ENCODE data around the gene ACACA. TPM values are rescaled to one million over a fixed set of nuclear protein-coding genes. Genes with fewer than 3 reads are reported as not detected.

Gene ACACA
- total and polyA plus RNA-seq, 2 donors (not counting 3 experiments of a cell fraction or from before 2014, with no cell fraction given): 55.3 to 124 TPM

DNA sequence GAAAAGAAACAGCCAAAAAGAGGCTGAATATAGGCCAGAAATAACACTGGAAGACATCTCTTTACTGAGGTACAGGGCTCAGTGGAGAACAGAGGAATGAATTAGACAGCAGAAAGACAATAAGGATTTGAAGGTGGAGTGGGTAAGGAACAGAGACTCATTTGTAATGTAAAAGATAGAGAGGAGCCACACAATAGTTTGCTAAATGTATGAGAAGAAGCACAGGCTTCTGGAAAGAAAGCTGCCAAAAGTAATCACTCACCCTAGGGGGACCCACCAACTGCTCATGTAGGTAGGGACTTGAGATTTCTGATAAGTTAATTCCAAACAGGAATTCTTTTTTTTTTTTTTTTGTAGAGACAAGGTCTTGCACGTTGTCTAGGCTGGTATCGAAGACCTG, 271.1 kb downstream of the ACACA start:
- Histone ChIP-seq H3K27me3 (ENCODE audit: control insufficient read depth in 2 of 2, insufficient read depth in 2 of 2, low read length in 2 of 2) (no peaks in the 10 kb centered on the region), H3K9ac (replicated peaks; ENCODE audit: extremely low read depth, insufficient read depth, low read length) (no peak overlapping the region), H3K4me3 (replicated peaks in 1 of 3; ENCODE audit: insufficient read depth in 1 of 3, low read depth in 1 of 3, low read length in 3 of 3) (no peak overlapping the region), H3K9me1 (replicated peaks; ENCODE audit: control insufficient read depth, extremely low read depth, insufficient read depth, low read length) (no peaks in the 10 kb centered on the region), H3K4me1 (ENCODE audit: control insufficient read depth, extremely low read depth, insufficient read depth, low read length) (no peaks in the 10 kb centered on the region), H4K20me1 (replicated peaks; ENCODE audit: control insufficient read depth, extremely low read depth, insufficient read depth, low read length) (peaks cover 2% of the 10 kb centered on the region), H2AFZ (ENCODE audit: low read depth, low read length) (no peak overlapping the region), H3K27ac (ENCODE audit: insufficient read depth, low read depth, low read length) (no peak overlapping the region), H3K36me3 (ENCODE audit: control insufficient read depth in 2 of 2, extremely low read depth in 1 of 2, insufficient read depth in 2 of 2, low read length in 2 of 2) (peaks cover 2 to 5% of the 10 kb centered on the region in 2 experiments), H3K4me2 (ENCODE audit: insufficient read depth, low read length) (no peak overlapping the region), H3K9me3 (replicated peaks; ENCODE audit: control insufficient read depth, insufficient read depth, low read length) (no peaks in the 10 kb centered on the region), H3K79me2 (ENCODE audit: control insufficient read depth, insufficient read depth, low read length) (no peaks in the 10 kb centered on the region)
- FAIRE-seq (no peak), DNase-seq (ENCODE audit: low read depth, low spot score) (no peak)
- TF ChIP-seq EZH2 (IDR thresholded peaks at IDR 0.05; ENCODE audit: borderline replicate concordance, low read depth, low read length, severe bottlenecking) (no peak), POLR2A (IDR thresholded peaks at IDR 0.05; ENCODE audit: low read depth, low read length) (no peak), JUN (IDR thresholded peaks at IDR 0.05; ENCODE audit: borderline replicate concordance, insufficient read depth, insufficient read length, low read depth) (no peak), FOS (IDR thresholded peaks at IDR 0.05; ENCODE audit: borderline replicate concordance, insufficient read depth, low read length) (no peak), GATA2 (IDR thresholded peaks at IDR 0.05; ENCODE audit: insufficient read depth, insufficient read length, low read depth, low read length) (no peak), POLR2AphosphoS5 (IDR thresholded peaks at IDR 0.05; ENCODE audit: insufficient read depth, low read depth, low read length) (no peak), MYC (IDR thresholded peaks at IDR 0.05; ENCODE audit: low read depth, low read length) (no peak)
- TF ChIP-seq, protein P1, sequence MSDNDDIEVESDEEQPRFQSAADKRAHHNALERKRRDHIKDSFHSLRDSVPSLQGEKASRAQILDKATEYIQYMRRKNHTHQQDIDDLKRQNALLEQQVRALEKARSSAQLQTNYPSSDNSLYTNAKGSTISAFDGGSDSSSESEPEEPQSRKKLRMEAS (IDR thresholded peaks at IDR 0.05; ENCODE audit: insufficient read depth, insufficient read length): no peak
- TF ChIP-seq, protein P2, sequence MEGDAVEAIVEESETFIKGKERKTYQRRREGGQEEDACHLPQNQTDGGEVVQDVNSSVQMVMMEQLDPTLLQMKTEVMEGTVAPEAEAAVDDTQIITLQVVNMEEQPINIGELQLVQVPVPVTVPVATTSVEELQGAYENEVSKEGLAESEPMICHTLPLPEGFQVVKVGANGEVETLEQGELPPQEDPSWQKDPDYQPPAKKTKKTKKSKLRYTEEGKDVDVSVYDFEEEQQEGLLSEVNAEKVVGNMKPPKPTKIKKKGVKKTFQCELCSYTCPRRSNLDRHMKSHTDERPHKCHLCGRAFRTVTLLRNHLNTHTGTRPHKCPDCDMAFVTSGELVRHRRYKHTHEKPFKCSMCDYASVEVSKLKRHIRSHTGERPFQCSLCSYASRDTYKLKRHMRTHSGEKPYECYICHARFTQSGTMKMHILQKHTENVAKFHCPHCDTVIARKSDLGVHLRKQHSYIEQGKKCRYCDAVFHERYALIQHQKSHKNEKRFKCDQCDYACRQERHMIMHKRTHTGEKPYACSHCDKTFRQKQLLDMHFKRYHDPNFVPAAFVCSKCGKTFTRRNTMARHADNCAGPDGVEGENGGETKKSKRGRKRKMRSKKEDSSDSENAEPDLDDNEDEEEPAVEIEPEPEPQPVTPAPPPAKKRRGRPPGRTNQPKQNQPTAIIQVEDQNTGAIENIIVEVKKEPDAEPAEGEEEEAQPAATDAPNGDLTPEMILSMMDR (IDR thresholded peaks at IDR 0.05; ENCODE audit: extremely low read depth in 1 of 2, insufficient read depth in 1 of 2, low read depth in 1 of 2, low read length in 2 of 2): no peak
- BruUV-seq (replicated peaks): no TSS peak
- dilution Hi-C loops (cut with MboI; ENCODE audit: extremely low pct_ligation_motif_present, low sequenced_read_pairs) (no loop called here), intact Hi-C loops (cut with micrococcal nuclease) (loop anchor here (5.0 kb wide), 1 partner anchor 72 kb away; no protein-coding TSS in a partner anchor)
- CTCF ChIA-PET: no interaction called here
- POLR2A ChIA-PET: no interaction called here

All from endothelial cell of umbilical vein (primary cell).